ENCODE data around the gene BEST1.

- TF ChIP-seq CTCF (conservative IDR thresholded peaks at IDR 0.05 in 1 of 2, IDR thresholded peaks at IDR 0.05 in 1 of 2; ENCODE audit: low read depth in 1 of 2, low read length in 2 of 2) (no peak), EZH2 (IDR thresholded peaks at IDR 0.05; ENCODE audit: low read length, missing control alignments) (no peak)
These were observed 3.3 kb upstream of the BEST1 start for GRCh38 chr11:61946894-61947293.
